ENCODE results near the gene CLSTN2. TPM values are rescaled to one million over a fixed set of nuclear protein-coding genes. Genes with fewer than 3 reads are reported as not detected.

Gene CLSTN2
- total and polyA plus RNA-seq, 2 donors from 2014 or later, result 2.0 to 12.0 TPM

- H3K4me3 ChIP-seq (ENCODE audit: low read length in 3 of 3), result no peak overlapping the region
- no peaks in the 10 kb centered on the region for H3K27me3 ChIP-seq (ENCODE audit: control insufficient read depth, insufficient read depth, low read length)
- H3K9me3 ChIP-seq (ENCODE audit: control insufficient read depth in 2 of 3, insufficient read depth in 1 of 3, low read length in 3 of 3), result no peaks in the 10 kb centered on the region
- no peaks in the 10 kb centered on the region for H3K4me1 ChIP-seq (ENCODE audit: control insufficient read depth in 2 of 3, insufficient read depth in 2 of 3, low read depth in 1 of 3, low read length in 3 of 3)
- no peak for FAIRE-seq
- TF ChIP-seq, protein P1, sequence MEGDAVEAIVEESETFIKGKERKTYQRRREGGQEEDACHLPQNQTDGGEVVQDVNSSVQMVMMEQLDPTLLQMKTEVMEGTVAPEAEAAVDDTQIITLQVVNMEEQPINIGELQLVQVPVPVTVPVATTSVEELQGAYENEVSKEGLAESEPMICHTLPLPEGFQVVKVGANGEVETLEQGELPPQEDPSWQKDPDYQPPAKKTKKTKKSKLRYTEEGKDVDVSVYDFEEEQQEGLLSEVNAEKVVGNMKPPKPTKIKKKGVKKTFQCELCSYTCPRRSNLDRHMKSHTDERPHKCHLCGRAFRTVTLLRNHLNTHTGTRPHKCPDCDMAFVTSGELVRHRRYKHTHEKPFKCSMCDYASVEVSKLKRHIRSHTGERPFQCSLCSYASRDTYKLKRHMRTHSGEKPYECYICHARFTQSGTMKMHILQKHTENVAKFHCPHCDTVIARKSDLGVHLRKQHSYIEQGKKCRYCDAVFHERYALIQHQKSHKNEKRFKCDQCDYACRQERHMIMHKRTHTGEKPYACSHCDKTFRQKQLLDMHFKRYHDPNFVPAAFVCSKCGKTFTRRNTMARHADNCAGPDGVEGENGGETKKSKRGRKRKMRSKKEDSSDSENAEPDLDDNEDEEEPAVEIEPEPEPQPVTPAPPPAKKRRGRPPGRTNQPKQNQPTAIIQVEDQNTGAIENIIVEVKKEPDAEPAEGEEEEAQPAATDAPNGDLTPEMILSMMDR (IDR thresholded peaks at IDR 0.05; ENCODE audit: borderline replicate concordance, extremely low read depth, insufficient read depth), result no peak
- DNase-seq, result no peak
- intact Hi-C loops (cut with DNase I), result no loop called here
- H3K36me3 ChIP-seq (ENCODE audit: control insufficient read depth in 2 of 3, insufficient read depth in 3 of 3, low read length in 3 of 3), result no peaks in the 10 kb centered on the region
- H3K27ac ChIP-seq (ENCODE audit: low read depth in 2 of 2, low read length in 2 of 2), result no peak overlapping the region
- H3K9ac ChIP-seq (ENCODE audit: low read length in 3 of 3), result no peak overlapping the region
These were observed 330.3 kb downstream of the CLSTN2 start for GRCh38 chr3:140265302-140265701.

GRCh38 chr3:140268103-140268502 lies 333.1 kb downstream of the CLSTN2 start:
- Histone ChIP-seq H3K4me1 (ENCODE audit: control insufficient read depth in 2 of 3, insufficient read depth in 2 of 3, low read depth in 1 of 3, low read length in 3 of 3) (no peaks in the 10 kb centered on the region), H3K27ac (ENCODE audit: low read depth in 2 of 2, low read length in 2 of 2) (no peak overlapping the region), H3K4me3 (ENCODE audit: low read length in 3 of 3) (no peak overlapping the region), H3K27me3 (ENCODE audit: control insufficient read depth, insufficient read depth, low read length) (no peaks in the 10 kb centered on the region), H3K9me3 (ENCODE audit: control insufficient read depth in 2 of 3, insufficient read depth in 1 of 3, low read length in 3 of 3) (no peaks in the 10 kb centered on the region), H3K9ac (ENCODE audit: low read length in 3 of 3) (no peak overlapping the region), H3K36me3 (ENCODE audit: control insufficient read depth in 2 of 3, insufficient read depth in 3 of 3, low read length in 3 of 3) (no peaks in the 10 kb centered on the region)
- intact Hi-C loops (cut with DNase I), result no loop called here
- DNase-seq, result no peak
- FAIRE-seq, result no peak
- TF ChIP-seq, protein P1 (IDR thresholded peaks at IDR 0.05; ENCODE audit: borderline replicate concordance, extremely low read depth, insufficient read depth), result no peak

DNA sequence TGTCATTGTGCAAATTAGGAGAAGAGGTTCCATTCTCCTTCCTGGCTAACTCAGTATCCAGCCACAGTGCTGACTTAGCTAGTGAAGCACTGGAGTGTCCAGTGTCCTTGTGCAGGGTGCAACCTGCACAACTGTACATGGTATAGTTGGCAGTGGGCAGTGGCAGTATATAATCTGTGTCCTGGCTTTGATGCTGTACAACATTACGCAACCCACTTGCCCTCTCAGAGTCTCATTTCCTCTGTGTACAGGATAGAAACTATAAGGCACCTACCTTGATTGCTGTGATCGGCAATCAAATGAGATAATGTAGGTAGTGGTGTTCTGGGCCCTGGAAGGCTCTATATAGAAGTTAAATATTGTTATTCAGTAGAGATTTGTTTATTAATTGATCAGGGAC lies 333.6 kb downstream of the CLSTN2 start:
- TF ChIP-seq, protein P1 (IDR thresholded peaks at IDR 0.05; ENCODE audit: borderline replicate concordance, extremely low read depth, insufficient read depth), result no peak

DNA sequence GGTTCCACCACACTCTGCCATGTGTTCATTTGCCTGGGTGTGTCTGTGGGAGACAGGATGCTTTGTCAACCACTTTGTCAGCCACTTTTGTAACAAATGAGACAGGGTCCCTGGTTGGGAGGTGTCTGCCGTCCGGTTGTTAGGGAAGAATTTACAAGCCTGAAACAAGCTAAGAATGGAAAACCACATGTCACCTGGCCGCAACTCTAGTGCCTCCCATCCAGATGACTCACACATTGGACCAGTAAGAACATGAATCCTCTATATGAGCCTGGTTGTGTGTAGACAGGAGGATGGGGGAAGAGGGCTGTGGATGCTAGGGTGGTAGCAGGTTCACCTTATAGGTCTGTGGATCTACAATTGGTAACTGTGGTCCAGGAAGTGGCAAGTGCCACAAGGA lies 335.3 kb downstream of the CLSTN2 start:
- intact Hi-C loops (cut with DNase I), result no loop called here
- H3K27ac ChIP-seq (ENCODE audit: low read depth in 2 of 2, low read length in 2 of 2), result no peak overlapping the region
- H3K27me3 ChIP-seq (ENCODE audit: control insufficient read depth, insufficient read depth, low read length), result no peaks in the 10 kb centered on the region
- no peaks in the 10 kb centered on the region for H3K36me3 ChIP-seq (ENCODE audit: control insufficient read depth in 2 of 3, insufficient read depth in 3 of 3, low read length in 3 of 3)
- TF ChIP-seq, protein P1 (IDR thresholded peaks at IDR 0.05; ENCODE audit: borderline replicate concordance, extremely low read depth, insufficient read depth), result no peak
- H3K4me3 ChIP-seq (ENCODE audit: low read length in 3 of 3), result no peak overlapping the region
- no peaks in the 10 kb centered on the region for H3K9me3 ChIP-seq (ENCODE audit: control insufficient read depth in 2 of 3, insufficient read depth in 1 of 3, low read length in 3 of 3)
- FAIRE-seq (no peak), DNase-seq (no peak)
- no peaks in the 10 kb centered on the region for H3K4me1 ChIP-seq (ENCODE audit: control insufficient read depth in 2 of 3, insufficient read depth in 2 of 3, low read depth in 1 of 3, low read length in 3 of 3)
- H3K9ac ChIP-seq (ENCODE audit: low read length in 3 of 3), result no peak overlapping the region

More for the DNA sequence above, 333.6 kb downstream of the CLSTN2 start:
- Histone ChIP-seq H3K4me3 (ENCODE audit: low read length in 3 of 3) (no peak overlapping the region), H3K9me3 (ENCODE audit: control insufficient read depth in 2 of 3, insufficient read depth in 1 of 3, low read length in 3 of 3) (no peaks in the 10 kb centered on the region), H3K9ac (ENCODE audit: low read length in 3 of 3) (no peak overlapping the region), H3K27me3 (ENCODE audit: control insufficient read depth, insufficient read depth, low read length) (no peaks in the 10 kb centered on the region), H3K4me1 (ENCODE audit: control insufficient read depth in 2 of 3, insufficient read depth in 2 of 3, low read depth in 1 of 3, low read length in 3 of 3) (no peaks in the 10 kb centered on the region), H3K27ac (ENCODE audit: low read depth in 2 of 2, low read length in 2 of 2) (no peak overlapping the region), H3K36me3 (ENCODE audit: control insufficient read depth in 2 of 3, insufficient read depth in 3 of 3, low read length in 3 of 3) (no peaks in the 10 kb centered on the region)
- FAIRE-seq, result no peak
- intact Hi-C loops (cut with DNase I), result no loop called here
- no peak for DNase-seq

Data from kidney (tissue), 14 donors.